NOMO-1 (cell line): ENCODE results near the gene NIPAL3.

Source experiments
- DNase-seq, 2 experiments: peaks; one replicate each; lab custom pipeline; 2025; ENCODE audit not compliant: unreplicated experiment in 2 of 2; lab: John Stamatoyannopoulos, UW

NIPAL3 gene

GRCh38 chr1:24415334-24415909, at the start of gene NIPAL3:
NIPAL3 (plus strand) TSS chr1:24415802; CDS start chr1:24419548, 3,746 bp downstream.
- peak; percentile 96 to 99 for DNase-seq

GRCh38 chr1:24366707-24367106, 48.9 kb upstream of the NIPAL3 start:
- no peak for DNase-seq

- no peak for DNase-seq
Observed at GRCh38 chr1:24369199-24369598, 46.4 kb upstream of the NIPAL3 start.

GRCh38 chr1:24369801-24370200, 45.8 kb upstream of the NIPAL3 start:
- no peak for DNase-seq

- DNase-seq = no peak
Observed at GRCh38 chr1:24373044-24373443, 42.6 kb upstream of the NIPAL3 start.

GRCh38 chr1:24373710-24374109, 41.9 kb upstream of the NIPAL3 start:
- DNase-seq = no peak

- no peak for DNase-seq
Observed at GRCh38 chr1:24374891-24375786, 40.5 kb upstream of the NIPAL3 start.

GRCh38 chr1:24379733-24380315, 35.8 kb upstream of the NIPAL3 start:
- no peak for DNase-seq

- no peak for DNase-seq
Observed at GRCh38 chr1:24380508-24380907, 35.1 kb upstream of the NIPAL3 start.

GRCh38 chr1:24381256-24381655, 34.3 kb upstream of the NIPAL3 start:
- no peak for DNase-seq

GRCh38 chr1:24382165-24382577, 33.4 kb upstream of the NIPAL3 start:
- DNase-seq = no peak

- no peak for DNase-seq
Observed at GRCh38 chr1:24383381-24383940, 32.1 kb upstream of the NIPAL3 start.

GRCh38 chr1:24384251-24385090, 31.1 kb upstream of the NIPAL3 start:
- DNase-seq = peak; percentile 64 to 85

GRCh38 chr1:24385160-24385940, 30.3 kb upstream of the NIPAL3 start:
- DNase-seq = no peak

GRCh38 chr1:24386241-24386640, 29.4 kb upstream of the NIPAL3 start:
- no peak for DNase-seq

GRCh38 chr1:24386931-24387330, 28.7 kb upstream of the NIPAL3 start:
- DNase-seq = no peak

- no peak for DNase-seq
Observed at GRCh38 chr1:24387636-24388175, 27.9 kb upstream of the NIPAL3 start.

- DNase-seq = no peak
Observed at GRCh38 chr1:24388331-24388885, 27.2 kb upstream of the NIPAL3 start.

GRCh38 chr1:24389231-24389678, 26.3 kb upstream of the NIPAL3 start:
- DNase-seq = no peak
